ENCODE measurements around the gene ADRA2B.

DNA sequence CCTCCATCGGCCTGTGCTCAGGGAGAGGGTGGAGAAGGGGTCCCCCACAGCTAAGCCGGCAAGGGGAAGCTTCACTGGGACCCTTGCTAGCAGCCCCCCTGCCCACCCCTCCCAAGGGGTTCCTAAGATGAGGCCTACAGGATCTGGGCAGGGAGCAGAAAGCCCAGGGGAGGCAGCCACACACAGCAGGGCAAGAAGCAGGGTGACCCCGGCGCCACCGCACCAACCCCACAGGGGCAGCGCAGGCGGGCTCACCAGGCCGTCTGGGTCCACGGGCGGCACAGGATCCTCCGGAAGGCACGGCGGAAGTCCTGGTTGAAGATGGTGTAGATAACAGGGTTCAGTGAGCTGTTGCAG, 1.8 kb downstream of the ADRA2B start:
- TF ChIP-seq EZH2 (IDR thresholded peaks at IDR 0.05) (no peak), POLR2AphosphoS5 (IDR thresholded peaks at IDR 0.05; ENCODE audit: borderline replicate concordance, low read depth, low read length) (no peak), FOXP2 (optimal IDR thresholded peaks at IDR 0.05; ENCODE audit: control extremely low read depth, extremely low read length, insufficient read depth) (no peak)

All from SK-N-MC (cell line).